Mesenchymal stem cell (in vitro differentiated cells and primary cell): ENCODE results near the gene GTF2F2.

Experiments used
- DNase-seq: peaks from one replicate; pipeline ENCODE4 v3.0.0-alpha.2; 2013
- H2AFZ ChIP-seq: one replicate; pipeline ENCODE4 v1.6.1; 2013; ENCODE audit warnings: low read depth, mild to moderate bottlenecking, control low read depth, inconsistent platforms, low read length, moderate library complexity
- H2AK5ac ChIP-seq: 2 replicates; pipeline ENCODE4 v1.6.1; 2013; ENCODE audit warnings: low read length, moderate library complexity, mild to moderate bottlenecking, inconsistent platforms; ENCODE audit not compliant: severe bottlenecking
- H2BK120ac ChIP-seq: one replicate; pipeline ENCODE4 v1.6.1; 2013; ENCODE audit warnings: low read depth, mild to moderate bottlenecking, inconsistent platforms, low read length, moderate library complexity
- H2BK12ac ChIP-seq, 2 experiments: one replicate each; pipeline ENCODE4 v1.6.1; 2013; ENCODE audit warnings: inconsistent platforms in 2 of 2, low read length in 2 of 2, mild to moderate bottlenecking in 2 of 2, moderate library complexity in 2 of 2, control low read depth in 1 of 2
- H2BK15ac ChIP-seq: one replicate; pipeline ENCODE4 v1.6.1; 2013; ENCODE audit warnings: mild to moderate bottlenecking, low read depth, inconsistent platforms; ENCODE audit not compliant: poor library complexity, severe bottlenecking
- H2BK5ac ChIP-seq: 2 replicates; pipeline ENCODE4 v1.6.1; 2013; ENCODE audit warnings: low read depth, mild to moderate bottlenecking, low read length, control low read depth, inconsistent platforms; ENCODE audit not compliant: poor library complexity, severe bottlenecking
- H3K14ac ChIP-seq, 2 experiments: one replicate each; pipeline ENCODE4 v1.6.1; 2013; ENCODE audit warnings: inconsistent platforms in 2 of 2, low read length in 2 of 2, control low read depth in 1 of 2, mild to moderate bottlenecking in 1 of 2, moderate library complexity in 1 of 2
- H3K18ac ChIP-seq, 2 experiments: one replicate each; pipeline ENCODE4 v1.6.1; 2013; ENCODE audit warnings: inconsistent platforms in 2 of 2, low read length in 2 of 2, control low read depth in 1 of 2, low read depth in 1 of 2, mild to moderate bottlenecking in 1 of 2
- H3K23ac ChIP-seq, 2 experiments: one replicate each; pipeline ENCODE4 v1.6.1; 2013; ENCODE audit warnings: inconsistent platforms in 2 of 2, low read length in 2 of 2, mild to moderate bottlenecking in 2 of 2, moderate library complexity in 2 of 2, control low read depth in 1 of 2
- H3K27ac ChIP-seq: 2 replicates; pipeline ENCODE4 v1.5.1; 2013; ENCODE audit warnings: mild to moderate bottlenecking, moderate library complexity, low read length, control low read depth, inconsistent platforms; ENCODE audit not compliant: poor library complexity, severe bottlenecking
- H3K27me3 ChIP-seq, 2 experiments: 2 replicates each; pipeline versions ENCODE4 v1.6.1 to v1.7.0; 2013; ENCODE audit warnings: low read length in 2 of 2, mild to moderate bottlenecking in 2 of 2, moderate library complexity in 2 of 2, control low read depth in 1 of 2, inconsistent platforms in 1 of 2; ENCODE audit not compliant: control insufficient read depth in 1 of 2, insufficient read depth in 1 of 2
- H3K36me3 ChIP-seq, 2 experiments: 2 replicates each; pipeline versions ENCODE4 v1.6.1 to v1.7.0; 2013; ENCODE audit warnings: low read length in 2 of 2, control low read depth in 1 of 2, inconsistent platforms in 1 of 2, low read depth in 1 of 2, mild to moderate bottlenecking in 1 of 2; ENCODE audit not compliant: insufficient read depth in 2 of 2, control insufficient read depth in 1 of 2
- H3K4ac ChIP-seq, 2 experiments: one replicate each; pipeline ENCODE4 v1.6.1; 2013; ENCODE audit warnings: inconsistent platforms in 2 of 2, low read length in 2 of 2, mild to moderate bottlenecking in 2 of 2, moderate library complexity in 2 of 2, control low read depth in 1 of 2, low read depth in 1 of 2
- H3K4me1 ChIP-seq: 2 replicates; pipeline ENCODE4 v1.6.1; 2013; ENCODE audit warnings: low read depth, low read length, control low read depth; ENCODE audit not compliant: control insufficient read depth, insufficient read depth
- H3K4me2 ChIP-seq: 2 replicates; pipeline ENCODE4 v1.6.1; 2013; ENCODE audit warnings: low read length, mild to moderate bottlenecking, inconsistent platforms; ENCODE audit not compliant: poor library complexity, severe bottlenecking
- H3K4me3 ChIP-seq, 2 experiments: 2 replicates each; pipeline versions ENCODE4 v1.5.1 to v1.7.0; 2013; ENCODE audit warnings: low read length in 2 of 2, mild to moderate bottlenecking in 2 of 2, control low read depth in 1 of 2, low read depth in 1 of 2; ENCODE audit not compliant: insufficient read depth in 1 of 2
- H3K79me1 ChIP-seq: replicated peaks from 2 replicates; pipeline ENCODE4 v1.6.1; 2013; ENCODE audit warnings: mild to moderate bottlenecking, control low read depth, low read length, inconsistent platforms; ENCODE audit not compliant: poor library complexity, severe bottlenecking
- H3K9ac ChIP-seq: 2 replicates; pipeline ENCODE4 v1.7.0; 2013; ENCODE audit warnings: mild to moderate bottlenecking, low read length, moderate library complexity
- H3K9me3 ChIP-seq: 2 replicates; pipeline ENCODE4 v1.7.0; 2013; ENCODE audit warnings: mild to moderate bottlenecking, low read length; ENCODE audit not compliant: control insufficient read depth
- H4K8ac ChIP-seq: one replicate; pipeline ENCODE4 v1.6.1; 2013; ENCODE audit warnings: inconsistent platforms, mild to moderate bottlenecking, low read length, moderate library complexity
- H4K91ac ChIP-seq: one replicate; pipeline ENCODE4 v1.6.1; 2013; ENCODE audit warnings: mild to moderate bottlenecking, low read length, inconsistent platforms
- WGBS: methylation state at CpG from one replicate; pipeline ENCODE4 v1.1.7; 2013; ENCODE audit warnings: mixed read lengths; 5-methylcytosine and 5-hydroxymethylcytosine counted together

The GTF2F2 gene

GRCh38 chr13:45198924-45199323 is 78.6 kb downstream of the GTF2F2 start:
- Histone ChIP-seq H3K27me3 (no peaks in the 10 kb centered on the region), H3K36me3 (no peaks in the 10 kb centered on the region), H2BK15ac (no peak overlapping the region), H3K27ac (no peak overlapping the region), H3K4me3 (peak overlapping the region in 1 of 2 experiments; percentile 59), H3K9me3 (no peaks in the 10 kb centered on the region), H3K9ac (no peak overlapping the region), H3K4me2 (no peak overlapping the region), H3K4me1 (peaks cover 4% of the 10 kb centered on the region), H3K23ac (no peak overlapping the region), H3K14ac (no peak overlapping the region), H3K18ac (no peak overlapping the region), H4K8ac (no peak overlapping the region), H2BK120ac (no peak overlapping the region), H2AFZ (no peak overlapping the region), H3K79me1 (peaks cover 15% of the 10 kb centered on the region), H3K4ac (no peak overlapping the region), H4K91ac (no peak overlapping the region), H2BK5ac (no peak overlapping the region), H2BK12ac (no peak overlapping the region), H2AK5ac (no peak overlapping the region)
- 84% methylated on average over 3 of the region's 3 CpGs for WGBS
- DNase-seq, result peak; percentile 25

DNA sequence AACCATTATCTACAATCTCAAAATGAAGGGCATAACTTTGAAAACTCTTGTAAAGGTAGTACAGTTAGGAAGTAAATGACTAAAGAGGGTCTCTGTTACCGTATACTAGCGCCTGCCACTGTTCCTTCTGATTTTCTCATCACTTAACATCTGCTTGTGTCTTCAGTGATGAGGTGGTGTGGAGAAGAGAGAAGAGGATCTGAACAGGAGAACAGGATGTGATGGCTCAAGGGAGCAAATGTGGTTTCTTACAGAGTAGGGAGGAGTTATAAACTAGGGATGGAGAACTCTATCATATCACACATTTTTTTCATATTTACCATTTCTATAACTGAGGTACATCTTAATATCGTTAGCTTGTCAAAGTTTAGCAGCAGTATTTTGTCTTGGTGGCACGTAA is 79.4 kb downstream of the GTF2F2 start:
- no peaks in the 10 kb centered on the region for H3K36me3 ChIP-seq
- H3K18ac ChIP-seq, result no peak overlapping the region
- H3K4me3 ChIP-seq, result peak overlapping the region in 1 of 2 experiments; percentile 59
- WGBS, result 98% methylated on average over 2 of the region's 4 CpGs
- no peak overlapping the region for H2BK15ac ChIP-seq
- no peaks in the 10 kb centered on the region for H3K9me3 ChIP-seq
- no peak overlapping the region for H2BK12ac ChIP-seq
- no peak overlapping the region for H4K8ac ChIP-seq
- H3K27me3 ChIP-seq, result no peaks in the 10 kb centered on the region
- H2BK120ac ChIP-seq, result no peak overlapping the region
- H3K14ac ChIP-seq, result no peak overlapping the region
- H2AK5ac ChIP-seq, result no peak overlapping the region
- no peak overlapping the region for H3K4me2 ChIP-seq
- H2BK5ac ChIP-seq, result no peak overlapping the region
- no peak overlapping the region for H3K4ac ChIP-seq
- no peak overlapping the region for H3K27ac ChIP-seq
- DNase-seq, result no peak
- peaks cover 15% of the 10 kb centered on the region for H3K79me1 ChIP-seq
- H3K4me1 ChIP-seq, result peaks cover 4% of the 10 kb centered on the region
- H4K91ac ChIP-seq, result no peak overlapping the region
- no peak overlapping the region for H3K9ac ChIP-seq
- H3K23ac ChIP-seq, result no peak overlapping the region
- no peak overlapping the region for H2AFZ ChIP-seq

GRCh38 chr13:45200701-45201232 is 80.5 kb downstream of the GTF2F2 start, which contains the start of gene KCTD4:
TSS of gene KCTD4 (minus strand) at chr13:45201045. CDS start at chr13:45194567, 6,478 bp downstream.
- H4K91ac ChIP-seq, result no peak within 1 kb of the TSS
- H3K9ac ChIP-seq, result no peak within 1 kb of the TSS
- no peak within 1 kb of the TSS for H3K4me2 ChIP-seq
- no peak within 1 kb of the TSS for H2AFZ ChIP-seq
- peak within 1 kb of the TSS; percentile 2 for H2AK5ac ChIP-seq
- peak; percentile 36 for DNase-seq
- no peaks in the 10 kb centered on the region for H3K36me3 ChIP-seq
- no peak within 1 kb of the TSS for H3K14ac ChIP-seq
- 86% methylated on average over 2 of the region's 2 CpGs for WGBS
- no peak within 1 kb of the TSS for H2BK12ac ChIP-seq
- H2BK120ac ChIP-seq, result no peak within 1 kb of the TSS
- no peak within 1 kb of the TSS for H3K23ac ChIP-seq
- H3K79me1 ChIP-seq, result peaks cover 15% of the 10 kb centered on the region
- H4K8ac ChIP-seq, result no peak within 1 kb of the TSS
- no peaks in the 10 kb centered on the region for H3K9me3 ChIP-seq
- H2BK5ac ChIP-seq, result no peak within 1 kb of the TSS
- H3K4me1 ChIP-seq, result peaks cover 3% of the 10 kb centered on the region
- H3K27me3 ChIP-seq, result no peaks in the 10 kb centered on the region
- H3K18ac ChIP-seq, result no peak within 1 kb of the TSS
- H3K4me3 ChIP-seq, result peak within 1 kb of the TSS in 1 of 2 experiments; percentile 59
- no peak within 1 kb of the TSS for H2BK15ac ChIP-seq
- H3K27ac ChIP-seq, result peak within 1 kb of the TSS; percentile 9
- H3K4ac ChIP-seq, result no peak within 1 kb of the TSS

DNA sequence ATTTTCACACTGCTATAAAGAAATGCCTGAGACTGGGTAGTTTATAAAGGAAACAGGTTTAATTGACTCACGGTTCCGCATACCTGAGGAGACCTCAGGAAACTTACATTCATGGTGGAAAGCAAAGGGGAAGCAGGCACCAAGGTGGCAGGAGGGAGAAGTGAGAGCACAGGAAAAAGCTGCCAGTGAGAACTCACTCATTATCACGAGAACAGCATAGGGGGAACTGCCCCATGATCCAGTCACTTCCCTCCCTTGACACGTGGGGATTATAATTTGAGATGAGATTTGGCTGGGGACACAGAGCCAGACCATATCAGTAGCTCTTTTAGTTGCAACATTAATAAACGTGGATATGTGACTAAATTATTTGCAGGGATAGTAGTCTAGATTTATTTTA is 84.8 kb downstream of the GTF2F2 start:
- no peak for DNase-seq
- Histone ChIP-seq H3K27ac (peak overlapping the region; percentile 72), H3K14ac (no peak overlapping the region), H3K9me3 (no peaks in the 10 kb centered on the region), H3K4me1 (peaks cover 4% of the 10 kb centered on the region), H3K4me2 (no peak overlapping the region), H3K23ac (no peak overlapping the region), H2AFZ (no peak overlapping the region), H3K79me1 (peaks cover 16% of the 10 kb centered on the region), H4K8ac (peak overlapping the region; percentile 36), H3K18ac (no peak overlapping the region), H2BK5ac (no peak overlapping the region), H3K36me3 (peaks cover 4 to 8% of the 10 kb centered on the region in 2 experiments), H4K91ac (peak overlapping the region; percentile 30), H3K4ac (no peak overlapping the region), H3K4me3 (no peak overlapping the region), H3K9ac (no peak overlapping the region), H3K27me3 (no peaks in the 10 kb centered on the region), H2BK15ac (peak overlapping the region; percentile 40), H2BK120ac (no peak overlapping the region), H2BK12ac (peak overlapping the region in 1 of 2 experiments; percentile 7), H2AK5ac (peak overlapping the region; percentile 40)
- 88% methylated on average over 5 of the region's 5 CpGs for WGBS
